Measurements from ENCODE around the gene TENM3.

TENM3 gene

GRCh38 chr4:182470215-182470614 is 227.0 kb downstream of the TENM3 start:
- DNase-seq = no peak

- DNase-seq = no peak
These were observed 232.3 kb downstream of the TENM3 start for GRCh38 chr4:182475539-182475938.

DNA sequence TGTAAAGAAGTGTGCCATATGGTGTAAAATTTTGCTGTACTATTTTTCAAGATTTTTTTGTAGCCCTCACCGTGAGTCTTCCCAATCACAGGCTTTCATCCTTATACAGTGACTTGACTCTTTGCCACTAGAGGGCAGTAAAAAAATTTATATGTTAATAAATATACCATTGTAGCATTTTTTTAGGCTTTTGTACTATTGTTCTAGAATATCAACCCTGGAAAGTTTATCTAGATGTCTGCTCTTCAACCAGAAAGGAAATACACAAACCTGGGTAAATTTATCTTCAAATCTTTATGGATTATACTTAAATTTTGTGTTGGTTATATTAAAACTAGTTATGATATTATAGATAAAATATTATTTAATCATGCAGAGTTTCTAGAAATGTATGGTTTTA is 235.3 kb downstream of the TENM3 start:
- DNase-seq = no peak

- no peak for DNase-seq
These were observed 240.5 kb downstream of the TENM3 start for GRCh38 chr4:182483685-182484084.

GRCh38 chr4:182486881-182487280 is 243.7 kb downstream of the TENM3 start:
- no peak for DNase-seq

- DNase-seq = no peak
These were observed 245.7 kb downstream of the TENM3 start for GRCh38 chr4:182488896-182489295.

- no peak for DNase-seq
These were observed 246.4 kb downstream of the TENM3 start for GRCh38 chr4:182489607-182490006.

DNA sequence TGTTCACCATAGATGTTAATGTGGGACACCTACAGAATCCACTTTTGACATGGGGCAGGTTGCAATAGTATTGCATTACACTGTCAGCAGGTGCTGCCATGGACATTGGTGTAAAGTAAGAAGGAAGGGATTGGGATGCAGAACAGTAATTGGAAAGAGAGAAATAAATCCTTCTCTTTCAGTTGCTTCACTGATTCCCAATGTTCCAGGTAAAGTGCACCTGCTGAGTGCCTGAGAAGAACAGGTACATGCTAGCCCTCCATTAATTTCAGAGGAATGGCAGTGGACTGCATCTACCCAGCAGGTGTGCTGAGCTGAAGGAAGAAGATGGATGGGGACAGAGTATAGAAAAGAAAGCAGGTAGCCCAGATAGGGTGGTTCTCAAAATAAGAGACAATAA is 248.5 kb downstream of the TENM3 start:
- DNase-seq = no peak

DNA sequence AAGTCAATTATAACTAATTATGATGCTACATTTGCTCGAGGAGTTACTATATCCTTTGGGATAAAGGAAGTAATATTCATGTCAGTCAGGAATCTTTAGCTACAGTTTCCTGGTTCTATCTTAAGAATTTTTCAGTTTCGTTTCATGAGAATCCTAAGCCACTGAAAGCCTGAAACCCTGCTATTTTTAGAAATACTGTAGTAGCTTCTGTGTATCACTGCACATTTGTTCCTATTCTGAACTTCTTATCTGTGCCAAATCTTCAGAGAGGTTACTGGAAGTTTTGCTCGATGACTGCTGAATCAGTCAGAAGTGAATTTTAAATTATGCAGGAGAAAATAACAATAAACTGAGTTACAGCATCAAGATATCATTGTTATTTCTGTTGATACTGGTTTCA is 249.2 kb downstream of the TENM3 start:
- DNase-seq = no peak

- DNase-seq = no peak
These were observed 250.2 kb downstream of the TENM3 start for GRCh38 chr4:182493377-182493776.

DNA sequence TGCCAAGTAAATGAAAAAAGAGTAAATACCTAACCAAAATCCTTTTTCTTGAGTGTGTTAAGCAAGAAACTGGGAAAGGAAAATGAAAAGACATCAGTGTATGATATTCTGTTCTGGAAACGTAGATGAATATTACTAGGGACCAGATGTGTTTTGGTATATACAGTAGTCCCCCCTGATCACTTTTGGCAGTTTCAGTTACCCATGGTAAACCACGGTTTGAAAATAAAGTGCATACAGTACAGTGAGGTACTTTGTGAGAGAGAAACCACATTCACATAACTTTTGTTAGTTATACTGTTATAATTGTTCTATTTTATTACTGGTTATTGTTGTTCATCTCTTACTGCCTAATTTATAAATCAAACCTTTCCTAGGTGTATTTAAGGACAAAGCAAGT is 250.9 kb downstream of the TENM3 start:
- no peak for DNase-seq

GRCh38 chr4:182495031-182495430 is 251.8 kb downstream of the TENM3 start:
- no peak for DNase-seq

- DNase-seq = no peak
These were observed 252.6 kb downstream of the TENM3 start for GRCh38 chr4:182495645-182496385.

GRCh38 chr4:182496408-182496807 is 253.2 kb downstream of the TENM3 start:
- DNase-seq = no peak

DNA sequence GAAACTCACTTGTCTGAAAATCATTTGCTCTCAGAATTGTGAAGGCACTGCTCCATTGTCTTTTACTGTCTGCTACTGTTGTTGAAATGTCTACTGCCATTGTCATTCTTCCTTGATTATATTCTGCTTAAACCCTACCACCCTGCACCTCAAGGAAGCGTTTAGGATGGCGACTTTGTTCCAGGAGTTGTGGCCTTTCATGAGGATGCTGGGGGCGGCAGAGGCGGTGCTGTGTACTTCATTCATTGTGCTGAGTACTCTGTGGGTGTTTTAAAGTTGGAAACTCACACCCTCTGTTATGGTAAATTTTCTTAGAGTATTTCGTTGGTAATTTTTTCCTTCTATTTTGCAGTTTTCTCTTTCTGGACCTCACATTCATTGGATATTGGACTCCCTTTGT is 258.9 kb downstream of the TENM3 start:
- DNase-seq = no peak

- DNase-seq = no peak
These were observed 261.3 kb downstream of the TENM3 start for GRCh38 chr4:182504463-182504862.

DNA sequence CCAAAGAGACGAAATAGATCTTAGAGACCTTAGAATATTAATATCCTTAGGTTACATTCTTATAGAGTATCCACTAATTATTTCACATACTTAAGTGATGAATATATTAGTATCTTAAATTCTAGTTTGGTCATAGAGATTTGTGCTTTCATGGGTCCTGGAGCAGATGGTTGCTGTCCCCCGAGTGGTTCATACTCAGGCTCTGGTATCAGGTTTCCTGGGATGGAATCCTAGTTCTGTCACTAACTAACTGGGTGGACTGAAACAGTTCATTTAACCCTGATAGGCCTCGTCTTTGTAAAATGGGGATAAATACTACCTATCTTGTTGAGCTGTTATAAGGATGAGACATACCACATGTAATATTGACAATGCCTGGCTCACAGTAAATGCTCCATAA is 264.6 kb downstream of the TENM3 start:
- DNase-seq = no peak

DNA sequence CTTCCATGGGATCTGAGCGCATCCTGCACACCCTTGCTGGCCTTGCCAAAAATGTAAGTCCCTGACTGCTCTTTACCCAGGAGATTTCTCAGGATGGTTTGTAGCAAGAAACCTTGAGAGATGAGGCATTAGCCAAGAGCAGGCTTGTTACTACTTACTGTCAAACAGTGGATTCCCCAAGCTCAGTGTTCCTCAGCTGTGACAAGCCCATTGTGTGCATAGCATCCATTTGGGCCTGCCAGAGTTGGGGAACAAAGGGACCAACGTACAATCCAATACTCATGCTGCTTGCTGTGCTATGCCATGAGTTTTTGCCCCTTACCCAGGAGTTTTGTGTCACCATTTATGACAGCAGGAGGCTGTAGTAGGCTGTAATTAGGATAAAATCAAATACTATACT is 267.6 kb downstream of the TENM3 start:
- no peak for DNase-seq

- DNase-seq = no peak
These were observed 270.5 kb downstream of the TENM3 start for GRCh38 chr4:182513587-182514291.

DNA sequence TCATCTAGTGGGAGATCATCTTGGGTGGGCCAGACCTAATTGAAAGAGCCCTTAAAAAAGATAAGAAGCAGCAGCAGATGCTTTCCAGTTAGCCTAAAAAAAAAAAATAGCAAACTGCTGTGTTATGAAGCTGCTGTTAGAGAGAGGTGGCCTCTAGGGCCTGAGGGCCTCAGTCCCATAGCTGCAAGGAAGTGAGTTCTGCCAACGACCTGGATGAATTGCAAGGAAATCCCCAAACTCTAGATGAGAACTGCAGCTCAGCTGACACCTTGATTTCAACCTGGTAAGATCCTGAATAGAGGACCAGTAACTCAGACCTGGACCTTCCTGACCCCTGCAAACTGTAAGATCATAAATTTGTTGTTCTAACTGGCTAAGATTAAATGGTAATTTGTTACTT is 275.2 kb downstream of the TENM3 start:
- no peak for DNase-seq

- DNase-seq = no peak
These were observed 276.3 kb downstream of the TENM3 start for GRCh38 chr4:182519528-182519927.

- no peak for DNase-seq
These were observed 277.8 kb downstream of the TENM3 start for GRCh38 chr4:182521011-182521410.

DNA sequence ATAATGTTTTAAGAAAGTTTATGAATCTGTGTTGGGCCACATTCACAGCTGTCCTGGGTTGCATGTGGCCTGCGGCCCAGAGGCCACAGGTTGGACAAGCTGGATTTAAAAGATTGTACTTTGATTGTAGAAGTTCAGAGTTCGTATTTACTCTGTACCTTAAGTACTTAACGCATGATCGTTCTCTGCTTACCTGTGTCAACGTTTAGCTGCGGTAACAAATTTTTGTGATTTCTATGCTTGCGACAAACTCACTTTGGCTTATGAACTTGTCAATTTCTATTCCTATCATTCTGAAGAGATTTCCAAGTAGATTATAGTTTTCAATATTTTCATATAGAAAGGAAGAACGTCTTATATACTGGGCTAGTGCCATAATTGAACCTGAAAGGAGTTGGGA is 285.6 kb downstream of the TENM3 start:
- DNase-seq = no peak

DNA sequence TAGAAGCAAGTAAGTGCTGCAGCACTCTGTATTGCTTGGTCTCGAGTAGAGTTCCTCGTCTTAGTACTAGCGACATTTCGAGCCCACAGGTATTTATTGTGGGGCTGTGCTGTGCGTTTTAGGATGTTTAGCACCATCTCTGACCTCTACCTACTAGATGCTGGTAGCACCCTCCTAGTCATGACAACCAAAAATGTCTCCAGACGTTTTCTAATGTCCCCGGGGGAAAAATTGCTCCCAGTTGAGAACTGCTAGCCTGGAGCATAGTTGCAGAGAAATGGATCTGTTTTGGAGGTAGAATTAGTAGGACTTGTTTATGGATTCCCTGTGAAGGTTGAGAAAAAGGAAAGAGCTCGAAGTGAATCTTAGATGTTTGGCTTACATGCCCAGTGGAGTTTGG is 287.2 kb downstream of the TENM3 start:
- DNase-seq = no peak
